RWPE2 (cell line): Measurements from ENCODE around the gene PPP1R37.

Experiments
- ATAC-seq: fragments of 200-7000 bp; cut with Tn5 transposase; 3 replicates; pipeline ENCODE4 v1.9.1; 2021; ENCODE audit warnings: low read depth
- DNase-seq: peaks from one replicate; pipeline ENCODE4 v3.0.0-alpha.2; 2020; ENCODE audit warnings: low spot score
- H3K27ac ChIP-seq: fragments of 450-650 bp; 2 replicates; pipeline ENCODE4 v1.5.1; 2017; ENCODE audit warnings: mild to moderate bottlenecking; ENCODE audit not compliant: poor library complexity, severe bottlenecking
- H3K27me3 ChIP-seq: fragments of 250-450 bp; sonication (Bioruptor Pico); 2 replicates; pipeline ENCODE4 v1.5.1; 2021; ENCODE audit warnings: mild to moderate bottlenecking, moderate library complexity; ENCODE audit not compliant: insufficient read depth, poor library complexity, severe bottlenecking
- H3K36me3 ChIP-seq: fragments of 250-450 bp; sonication (Bioruptor Pico); 2 replicates; pipeline ENCODE4 v1.5.1; 2020; ENCODE audit warnings: low read depth, mild to moderate bottlenecking, moderate library complexity
- H3K4me1 ChIP-seq: fragments of 250-450 bp; sonication (Bioruptor Pico); 2 replicates; pipeline ENCODE4 v1.5.1; 2021; ENCODE audit warnings: mild to moderate bottlenecking, moderate library complexity; ENCODE audit not compliant: insufficient read depth, poor library complexity, severe bottlenecking
- H3K4me3 ChIP-seq: fragments of 250-450 bp; sonication (Bioruptor Pico); 2 replicates; pipeline ENCODE4 v1.5.1; 2021; ENCODE audit warnings: mild to moderate bottlenecking, moderate library complexity; ENCODE audit not compliant: severe bottlenecking
- H3K9me3 ChIP-seq: fragments of 250-450 bp; sonication (Bioruptor Pico); 2 replicates; pipeline ENCODE4 v1.5.1; 2021; ENCODE audit warnings: mild to moderate bottlenecking, moderate library complexity; ENCODE audit not compliant: severe bottlenecking
- CTCF ChIP-seq: fragments of 450-650 bp; IDR thresholded peaks from one replicate; pipeline ENCODE4 v1.5.1; 2017; ENCODE audit warnings: mild to moderate bottlenecking, moderate library complexity; ENCODE audit not compliant: poor library complexity, severe bottlenecking

The PPP1R37 gene, protein sequence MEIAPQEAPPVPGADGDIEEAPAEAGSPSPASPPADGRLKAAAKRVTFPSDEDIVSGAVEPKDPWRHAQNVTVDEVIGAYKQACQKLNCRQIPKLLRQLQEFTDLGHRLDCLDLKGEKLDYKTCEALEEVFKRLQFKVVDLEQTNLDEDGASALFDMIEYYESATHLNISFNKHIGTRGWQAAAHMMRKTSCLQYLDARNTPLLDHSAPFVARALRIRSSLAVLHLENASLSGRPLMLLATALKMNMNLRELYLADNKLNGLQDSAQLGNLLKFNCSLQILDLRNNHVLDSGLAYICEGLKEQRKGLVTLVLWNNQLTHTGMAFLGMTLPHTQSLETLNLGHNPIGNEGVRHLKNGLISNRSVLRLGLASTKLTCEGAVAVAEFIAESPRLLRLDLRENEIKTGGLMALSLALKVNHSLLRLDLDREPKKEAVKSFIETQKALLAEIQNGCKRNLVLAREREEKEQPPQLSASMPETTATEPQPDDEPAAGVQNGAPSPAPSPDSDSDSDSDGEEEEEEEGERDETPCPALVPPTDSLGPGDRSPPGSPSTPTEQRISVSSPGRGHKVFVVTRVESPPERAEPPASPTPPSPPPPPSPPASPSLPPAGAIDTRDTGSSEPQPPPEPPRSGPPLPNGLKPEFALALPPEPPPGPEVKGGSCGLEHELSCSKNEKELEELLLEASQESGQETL

GRCh38 chr19:45092747-45093678, at the start of gene PPP1R37:
TSS of gene PPP1R37 (plus strand) at chr19:45093179. CDS start at chr19:45093326, 147 bp downstream.
- Histone ChIP-seq H3K4me3 (peak within 1 kb of the TSS; percentile 59), H3K9me3 (no peaks in the 10 kb centered on the region), H3K27ac (peak within 1 kb of the TSS; percentile 69), H3K36me3 (peaks cover 16% of the 10 kb centered on the region), H3K27me3 (no peaks in the 10 kb centered on the region), H3K4me1 (peaks cover 2% of the 10 kb centered on the region)
- peak; percentile 7 for TF ChIP-seq CTCF
- DNase-seq (peak; percentile 95), ATAC-seq (peak; percentile 67)

GRCh38 chr19:45045671-45046353, 47.2 kb upstream of the PPP1R37 start:
- no peaks in the 10 kb centered on the region for H3K27me3 ChIP-seq
- H3K4me1 ChIP-seq = no peaks in the 10 kb centered on the region
- no peak for DNase-seq
- peaks cover 62% of the 10 kb centered on the region for H3K36me3 ChIP-seq
- H3K4me3 ChIP-seq = no peak overlapping the region
- ATAC-seq = no peak
- no peaks in the 10 kb centered on the region for H3K9me3 ChIP-seq
- H3K27ac ChIP-seq = no peak overlapping the region
- no peak for TF ChIP-seq CTCF

DNA sequence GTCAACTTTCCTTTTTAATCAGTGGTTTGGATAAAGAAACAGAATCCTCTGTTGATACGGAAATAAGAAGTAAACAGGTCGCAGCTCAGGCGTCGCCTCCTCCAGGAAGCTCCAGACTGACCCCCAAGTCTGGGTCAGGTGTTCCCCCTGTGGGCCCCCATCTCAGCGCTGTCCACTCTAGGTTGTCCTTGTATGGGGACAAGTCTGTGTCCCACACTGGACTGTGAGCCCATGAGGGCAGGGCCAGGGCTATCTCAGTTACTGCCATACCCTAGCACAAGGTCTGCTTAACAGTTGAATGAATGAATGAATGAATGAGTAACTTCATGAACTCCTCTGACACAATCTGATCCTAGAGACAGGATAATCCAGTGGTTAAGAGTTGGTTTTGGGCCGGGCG, 46.6 kb upstream of the PPP1R37 start:
- Histone ChIP-seq H3K27me3 (no peaks in the 10 kb centered on the region), H3K36me3 (peaks cover 62% of the 10 kb centered on the region), H3K9me3 (no peaks in the 10 kb centered on the region), H3K4me3 (no peak overlapping the region), H3K27ac (no peak overlapping the region), H3K4me1 (no peaks in the 10 kb centered on the region)
- ATAC-seq (no peak), DNase-seq (no peak)
- no peak for TF ChIP-seq CTCF

DNA sequence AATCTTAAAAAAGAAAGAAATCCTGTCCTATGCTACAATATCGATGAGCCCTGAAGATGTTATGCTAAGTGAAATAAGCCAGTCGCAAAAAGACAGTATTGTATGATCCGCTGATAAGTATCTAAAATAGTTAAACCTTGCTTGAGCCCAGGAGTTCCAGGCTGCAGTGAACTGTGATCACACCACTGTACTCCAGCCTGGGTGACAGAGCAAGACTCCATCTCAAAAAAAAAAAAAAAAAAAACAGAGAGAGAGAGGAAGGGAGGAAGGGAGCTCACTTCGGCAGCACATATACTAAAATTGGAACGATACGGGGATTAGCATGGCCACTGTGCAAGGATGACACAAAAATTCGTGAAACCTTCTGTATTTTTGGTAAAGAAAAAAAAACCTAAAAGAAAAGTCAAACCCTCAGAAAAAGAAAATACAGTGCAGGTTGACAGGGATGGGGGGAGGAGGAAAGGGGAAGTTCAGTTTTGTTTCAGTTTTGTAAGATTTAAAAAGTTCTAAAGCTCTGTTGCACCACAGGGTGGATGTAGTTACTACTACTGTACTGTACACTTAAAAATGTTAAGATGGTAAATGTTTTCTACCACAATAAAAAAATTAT, 45.7 kb upstream of the PPP1R37 start:
- no peak for TF ChIP-seq CTCF
- peaks cover 60% of the 10 kb centered on the region for H3K36me3 ChIP-seq
- ATAC-seq = no peak
- H3K27me3 ChIP-seq = no peaks in the 10 kb centered on the region
- DNase-seq = no peak
- H3K4me1 ChIP-seq = no peaks in the 10 kb centered on the region
- H3K4me3 ChIP-seq = no peak overlapping the region
- no peak overlapping the region for H3K27ac ChIP-seq
- H3K9me3 ChIP-seq = no peaks in the 10 kb centered on the region
